GM21447 (cell line): ENCODE data around the gene POGLUT2.

Experiments
- ATAC-seq: cut with Tn5 transposase; IDR thresholded peaks from one replicate; pipeline ENCODE4 v1.9.1; 2021; ENCODE audit not compliant: unreplicated experiment

POGLUT2 gene

GRCh38 chr13:102798581-102799425 lies at the start of gene POGLUT2, which contains the start of gene BIVM:
Gene POGLUT2 (minus strand): TSS chr13:102798976. CDS start chr13:102798670, 306 bp downstream.
Gene BIVM (plus strand): TSS chr13:102799119. CDS start chr13:102807268, 8,149 bp downstream.
- peak; percentile 82 for ATAC-seq

- no peak for ATAC-seq
These were observed 48.8 kb upstream of the POGLUT2 start for GRCh38 chr13:102847272-102848234.

GRCh38 chr13:102846261-102847015 lies 47.7 kb upstream of the POGLUT2 start:
- ATAC-seq: peak; percentile 41

- ATAC-seq: peak; percentile 80
These were observed 47.0 kb upstream of the POGLUT2 start, which contains the start of gene ERCC5 for GRCh38 chr13:102845630-102846260. Gene ERCC5 (plus strand): TSS chr13:102846032. CDS start chr13:102846267, 235 bp downstream.

GRCh38 chr13:102845289-102845629 lies 46.5 kb upstream of the POGLUT2 start:
- ATAC-seq: peak; percentile 21

GRCh38 chr13:102839462-102839861 lies 40.7 kb upstream of the POGLUT2 start:
- no peak for ATAC-seq

GRCh38 chr13:102838982-102839381 lies 40.2 kb upstream of the POGLUT2 start:
- ATAC-seq: no peak

GRCh38 chr13:102838273-102838672 lies 39.5 kb upstream of the POGLUT2 start:
- ATAC-seq: no peak

- no peak for ATAC-seq
These were observed 37.7 kb upstream of the POGLUT2 start for GRCh38 chr13:102836471-102836870.

- no peak for ATAC-seq
These were observed 31.9 kb upstream of the POGLUT2 start for GRCh38 chr13:102830646-102831045.

GRCh38 chr13:102825921-102826706 lies 27.3 kb upstream of the POGLUT2 start:
- no peak for ATAC-seq

GRCh38 chr13:102825400-102825799 lies 26.6 kb upstream of the POGLUT2 start:
- no peak for ATAC-seq

- no peak for ATAC-seq
These were observed 19.1 kb upstream of the POGLUT2 start for GRCh38 chr13:102817907-102818306.

- ATAC-seq: no peak
These were observed 18.5 kb upstream of the POGLUT2 start for GRCh38 chr13:102817241-102817640.

GRCh38 chr13:102816708-102817107 lies 17.9 kb upstream of the POGLUT2 start:
- no peak for ATAC-seq

GRCh38 chr13:102815788-102816187 lies 17.0 kb upstream of the POGLUT2 start:
- no peak for ATAC-seq

- ATAC-seq: no peak
These were observed 16.0 kb upstream of the POGLUT2 start for GRCh38 chr13:102814793-102815192.

GRCh38 chr13:102814025-102814607 lies 15.3 kb upstream of the POGLUT2 start:
- no peak for ATAC-seq

GRCh38 chr13:102812611-102813287 lies 14.0 kb upstream of the POGLUT2 start:
- ATAC-seq: no peak
